ENCODE measurements around the gene DAZAP1.
"Not testable (repeated sequence)": the region's sequence is repeated elsewhere in the genome, so short reads cannot be mapped to it uniquely, and the experiment has no call there.

DAZAP1 gene

DNA sequence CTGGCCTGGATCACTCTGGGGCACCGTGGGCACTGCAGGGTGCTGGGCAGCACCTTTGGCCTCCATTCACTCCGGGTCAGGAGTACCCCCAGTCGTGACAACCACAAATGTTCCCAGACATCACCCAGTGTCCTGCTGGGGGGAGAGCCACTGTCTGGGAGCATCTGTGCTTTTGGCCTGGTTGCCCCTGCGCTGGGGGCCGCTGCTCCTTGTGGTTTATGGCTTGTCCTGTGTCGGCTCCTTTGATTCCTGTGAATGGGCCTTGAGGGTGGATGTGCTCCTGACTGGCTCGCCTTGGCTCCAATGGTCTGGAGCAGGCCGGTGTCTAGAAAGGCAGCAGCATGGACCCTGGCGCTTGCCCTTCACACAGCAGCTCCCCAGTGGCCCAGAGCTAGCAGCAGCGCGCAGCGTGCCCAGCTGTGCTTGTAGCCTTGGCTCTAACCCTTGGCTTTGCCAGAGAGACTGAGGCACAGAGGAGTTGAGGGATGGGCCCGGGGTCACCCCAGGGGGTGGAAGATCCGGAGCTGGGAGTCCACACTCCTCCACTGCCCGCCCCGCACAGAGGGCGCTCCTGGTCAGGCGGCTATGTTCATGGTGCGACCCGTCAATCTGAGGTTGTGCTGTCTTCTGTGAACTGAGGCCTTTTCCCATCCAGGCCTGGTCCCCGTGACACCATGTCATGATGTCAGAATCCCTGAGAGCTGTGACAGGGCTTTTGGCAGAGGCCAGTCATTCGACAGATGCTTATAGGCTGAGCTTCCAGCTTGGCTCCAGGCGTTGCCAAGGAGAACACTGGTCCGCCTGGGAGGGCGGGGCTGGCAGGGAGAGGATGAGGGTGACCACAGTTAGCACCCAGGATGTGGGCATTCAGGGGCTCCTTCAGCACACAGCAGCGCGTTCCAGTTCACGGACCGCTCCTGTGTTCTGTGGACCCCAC lies 4.1 kb downstream of the DAZAP1 start:
- DNase-seq = no peak

DNA sequence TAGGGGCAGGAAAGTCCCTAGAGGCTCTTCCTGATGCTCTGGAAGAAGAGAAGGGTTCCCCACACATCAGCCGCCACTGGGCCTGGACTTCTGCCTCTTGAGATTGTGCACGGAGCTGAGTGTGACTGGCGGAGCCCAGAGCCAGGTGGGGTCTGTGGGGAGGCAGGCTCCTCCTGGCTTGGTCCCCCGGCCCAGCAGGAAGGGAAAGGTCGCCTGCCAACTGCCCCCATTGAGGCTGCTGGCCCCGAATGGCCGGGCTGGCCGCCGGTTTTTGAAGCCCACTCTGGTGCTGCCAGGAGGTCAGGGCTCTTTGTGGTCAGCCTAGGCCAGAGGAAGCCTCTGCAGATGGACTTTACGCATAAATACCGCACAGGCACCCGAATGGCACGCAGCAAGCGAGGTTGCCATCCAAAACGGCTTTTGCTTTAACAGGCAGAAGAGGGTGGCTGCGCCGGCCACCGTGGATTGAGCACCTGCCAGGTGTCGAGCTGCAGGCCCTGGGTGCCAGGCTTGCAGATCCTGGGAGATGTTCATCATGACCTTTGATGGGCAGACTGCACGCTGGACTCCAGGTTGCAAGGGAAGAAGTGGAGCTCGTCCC lies 5.0 kb downstream of the DAZAP1 start:
- no peak for DNase-seq

DNA sequence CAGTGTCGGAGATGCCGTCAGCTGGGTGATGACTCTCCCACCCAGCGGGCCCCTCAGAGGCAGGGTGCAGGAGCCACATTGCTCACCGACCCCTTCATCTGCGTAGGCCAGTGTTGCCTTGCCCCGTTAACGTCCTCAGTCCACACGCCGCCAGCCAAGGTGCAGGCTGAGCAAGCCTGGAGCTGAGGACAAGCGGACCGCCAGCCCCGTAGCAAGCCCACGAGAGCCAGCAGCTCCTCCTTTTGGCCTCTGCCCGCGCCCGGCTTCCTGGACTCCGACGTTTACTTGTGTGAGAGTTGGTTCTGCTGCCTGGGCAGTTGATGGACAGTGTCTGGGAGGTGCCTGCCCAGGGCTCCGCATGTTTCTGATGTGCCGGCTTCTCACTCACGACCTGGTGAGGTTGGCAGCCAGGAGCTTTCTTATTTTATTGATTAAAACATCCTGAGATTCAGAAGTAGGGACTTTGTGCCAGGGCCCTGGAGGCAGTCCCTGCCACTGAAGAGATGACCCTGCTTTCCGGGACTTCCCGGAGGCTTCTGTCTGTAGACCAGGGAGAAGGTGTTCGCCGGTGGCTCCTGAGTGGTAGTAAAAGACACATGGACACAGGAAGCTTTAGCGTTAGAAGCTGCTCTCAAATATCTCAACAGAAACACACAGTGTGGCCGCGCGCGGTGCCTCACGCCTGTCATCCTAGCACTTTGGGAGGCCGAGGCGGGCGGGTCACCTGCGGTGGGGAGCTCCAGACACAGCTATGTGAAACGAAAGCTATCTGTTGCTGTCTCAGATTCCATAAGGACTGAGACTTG lies 5.8 kb downstream of the DAZAP1 start:
- no peak for DNase-seq

DNA sequence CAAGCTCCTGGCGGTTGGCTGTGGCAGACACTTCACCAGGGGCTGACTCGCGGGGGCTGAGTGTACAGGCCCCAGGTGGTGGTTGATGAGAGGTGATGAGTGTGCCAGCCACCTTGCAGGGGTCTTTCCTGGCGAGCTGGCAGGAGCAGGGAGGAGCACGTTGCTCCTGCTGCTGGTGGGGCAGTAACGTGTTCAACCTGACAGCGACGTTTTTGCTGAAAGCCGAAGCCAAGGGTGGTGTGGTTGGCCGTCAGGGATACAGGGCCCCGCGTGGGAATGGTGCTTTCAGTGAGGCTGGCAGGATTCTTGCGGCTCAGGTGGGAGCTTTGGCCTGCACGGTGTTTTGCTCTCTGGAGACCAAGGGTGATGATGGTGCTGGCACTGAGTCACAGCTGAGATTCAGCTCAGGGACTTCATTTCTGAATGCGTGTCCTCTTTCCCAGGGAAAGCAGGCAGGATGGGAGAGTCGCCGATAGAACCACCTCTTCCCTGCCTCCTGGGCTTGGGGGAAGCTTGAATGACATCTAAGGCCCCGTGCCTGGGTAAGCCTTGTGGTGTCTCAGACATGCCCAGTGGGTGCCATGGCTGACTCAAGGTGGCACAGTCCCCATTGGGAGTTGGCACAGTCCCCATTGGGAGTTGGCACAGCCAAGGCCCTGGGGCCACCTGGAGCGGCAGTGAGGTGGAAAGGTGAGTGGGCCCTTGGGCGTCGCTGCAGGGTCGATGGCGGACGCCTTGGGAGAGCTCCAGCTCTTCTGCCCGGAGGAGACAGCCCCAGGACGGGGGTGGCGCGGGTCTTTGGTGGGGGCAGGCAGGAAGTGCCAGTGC lies 8.8 kb downstream of the DAZAP1 start:
- no peak for DNase-seq

- no peak for DNase-seq
Measured at GRCh38 chr19:1417145-1417544, 9.8 kb downstream of the DAZAP1 start.

- DNase-seq = no peak
Measured at GRCh38 chr19:1417681-1418495, 10.5 kb downstream of the DAZAP1 start.

DNA sequence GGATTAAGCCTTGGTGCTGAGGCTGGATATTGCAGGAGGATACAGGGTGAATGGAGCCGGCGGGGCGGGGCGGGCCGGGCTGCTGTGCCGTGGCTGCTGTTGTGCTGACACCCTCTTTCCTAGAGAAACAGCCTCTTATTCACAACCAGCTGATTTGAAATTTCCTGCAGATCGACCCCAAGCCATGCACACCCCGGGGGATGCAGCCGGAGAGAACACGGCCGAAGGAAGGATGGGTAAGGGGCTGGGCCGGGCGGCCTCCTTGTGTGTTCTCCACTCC lies 11.1 kb downstream of the DAZAP1 start:
- no peak for DNase-seq

DNA sequence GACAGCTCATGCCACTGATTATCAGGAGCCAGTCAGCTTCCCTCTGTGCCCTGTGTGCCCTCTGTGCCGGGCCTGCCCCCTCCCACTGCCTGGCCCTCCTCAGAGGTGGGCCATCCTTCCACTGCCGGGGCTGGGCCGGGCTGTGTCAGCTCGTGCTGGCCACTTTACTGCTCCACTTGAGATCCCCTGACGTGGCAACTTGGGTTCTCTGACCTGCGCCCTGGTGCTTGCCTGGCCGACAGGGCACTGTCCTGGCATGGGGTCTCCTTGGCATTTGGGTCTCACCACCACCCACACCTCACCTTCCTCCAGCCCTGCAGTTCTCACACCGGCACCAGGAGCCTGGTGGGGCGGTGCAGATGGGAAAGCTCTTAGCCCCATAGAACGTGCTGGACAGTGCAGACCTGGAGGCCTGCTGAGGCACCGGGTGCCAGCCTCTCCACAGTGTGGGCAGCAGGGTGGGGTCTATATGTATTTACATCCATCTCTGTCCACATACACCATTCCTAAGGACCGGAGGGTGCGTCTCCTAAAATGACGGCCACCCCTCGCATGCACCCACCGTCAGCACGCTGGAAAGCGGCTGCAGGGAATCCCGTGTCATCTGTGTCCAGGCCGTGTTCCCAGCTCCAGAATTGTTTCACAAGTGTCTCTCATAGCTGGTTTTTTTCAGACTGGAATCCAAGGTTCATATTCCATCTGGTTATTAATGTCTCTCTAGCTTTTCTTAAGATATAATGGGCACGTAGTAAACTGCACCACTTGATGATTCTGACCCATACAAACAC lies 11.8 kb downstream of the DAZAP1 start:
- DNase-seq = no peak

DNA sequence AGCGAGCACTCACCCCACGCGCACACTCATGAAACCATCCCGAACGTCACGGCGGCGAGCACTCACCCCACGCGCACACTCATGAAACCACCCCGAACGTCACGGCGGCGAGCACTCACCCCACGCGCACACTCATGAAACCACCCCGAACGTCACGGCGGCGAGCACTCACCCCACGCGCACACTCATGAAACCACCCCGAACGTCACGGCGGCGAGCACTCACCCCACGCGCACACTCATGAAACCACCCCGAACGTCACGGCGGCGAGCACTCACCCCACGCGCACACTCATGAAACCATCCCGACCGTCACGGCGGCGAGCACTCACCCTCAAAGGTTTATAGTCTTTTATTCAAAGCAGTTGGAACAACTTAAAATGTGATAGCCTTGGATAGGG lies 12.7 kb downstream of the DAZAP1 start:
- not testable (repeated sequence) for DNase-seq

- no peak for DNase-seq
Measured at GRCh38 chr19:1420590-1420989, 13.2 kb downstream of the DAZAP1 start.

- DNase-seq = no peak
Measured at GRCh38 chr19:1421218-1421957, 14.0 kb downstream of the DAZAP1 start.

DNA sequence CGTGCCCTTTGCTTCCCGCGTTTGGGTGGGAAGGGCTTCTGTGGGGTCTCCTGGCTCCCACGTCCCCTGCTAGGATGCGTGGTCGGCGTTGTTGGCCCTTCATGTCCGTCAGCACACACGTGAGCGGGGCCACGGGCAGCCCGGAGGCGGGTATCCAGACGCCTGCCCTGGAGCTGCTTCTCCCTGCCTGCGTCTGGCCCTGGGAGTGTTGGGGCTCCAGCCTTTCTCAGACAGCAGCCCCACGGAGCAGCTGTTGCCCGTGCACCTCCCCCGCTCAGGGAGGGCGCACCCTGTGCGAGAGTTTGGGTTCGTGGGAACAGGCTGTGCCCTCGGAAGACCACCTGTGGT lies 14.5 kb downstream of the DAZAP1 start:
- DNase-seq = no peak

GRCh38 chr19:1422360-1422759 lies 15.0 kb downstream of the DAZAP1 start:
- DNase-seq = no peak

- no peak for DNase-seq
Measured at GRCh38 chr19:1422943-1423342, 15.6 kb downstream of the DAZAP1 start.

DNA sequence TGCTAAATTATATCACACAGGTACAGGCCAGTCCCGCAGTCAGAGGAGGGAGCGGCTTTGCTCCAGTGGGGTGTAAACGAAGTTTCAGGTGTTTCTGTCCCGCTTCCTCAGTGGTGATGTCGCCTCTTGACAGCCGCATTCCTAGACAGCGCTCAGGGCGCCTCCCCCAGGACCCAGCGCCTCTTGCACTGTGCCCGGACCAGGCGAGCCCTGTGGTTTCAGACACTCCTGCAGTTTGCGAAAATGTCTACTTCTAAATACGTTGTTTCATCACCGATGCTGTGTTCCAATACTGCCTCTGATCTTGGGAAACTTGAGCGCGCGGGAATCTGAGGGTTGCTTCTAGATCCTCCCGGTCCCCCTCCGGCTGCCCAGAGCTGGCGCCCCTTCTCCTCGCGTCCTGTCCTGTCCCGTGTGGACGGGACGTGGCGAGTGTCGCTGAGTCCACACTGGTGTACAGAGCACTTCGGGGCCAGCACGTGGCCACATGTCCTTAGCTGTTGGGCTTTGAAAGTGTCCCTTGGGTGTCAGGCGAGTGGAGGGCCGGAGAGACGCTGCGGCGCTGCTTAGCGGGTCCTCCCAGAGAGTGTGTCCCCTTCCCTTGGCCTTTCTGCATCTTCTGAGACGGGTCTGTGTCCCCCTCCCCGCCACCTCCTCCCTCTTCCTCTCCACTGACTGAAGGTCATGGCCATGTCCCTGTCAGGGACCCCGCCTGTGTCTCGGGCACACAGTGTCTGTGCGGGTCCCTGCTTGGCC lies 16.2 kb downstream of the DAZAP1 start:
- DNase-seq = no peak

DNA sequence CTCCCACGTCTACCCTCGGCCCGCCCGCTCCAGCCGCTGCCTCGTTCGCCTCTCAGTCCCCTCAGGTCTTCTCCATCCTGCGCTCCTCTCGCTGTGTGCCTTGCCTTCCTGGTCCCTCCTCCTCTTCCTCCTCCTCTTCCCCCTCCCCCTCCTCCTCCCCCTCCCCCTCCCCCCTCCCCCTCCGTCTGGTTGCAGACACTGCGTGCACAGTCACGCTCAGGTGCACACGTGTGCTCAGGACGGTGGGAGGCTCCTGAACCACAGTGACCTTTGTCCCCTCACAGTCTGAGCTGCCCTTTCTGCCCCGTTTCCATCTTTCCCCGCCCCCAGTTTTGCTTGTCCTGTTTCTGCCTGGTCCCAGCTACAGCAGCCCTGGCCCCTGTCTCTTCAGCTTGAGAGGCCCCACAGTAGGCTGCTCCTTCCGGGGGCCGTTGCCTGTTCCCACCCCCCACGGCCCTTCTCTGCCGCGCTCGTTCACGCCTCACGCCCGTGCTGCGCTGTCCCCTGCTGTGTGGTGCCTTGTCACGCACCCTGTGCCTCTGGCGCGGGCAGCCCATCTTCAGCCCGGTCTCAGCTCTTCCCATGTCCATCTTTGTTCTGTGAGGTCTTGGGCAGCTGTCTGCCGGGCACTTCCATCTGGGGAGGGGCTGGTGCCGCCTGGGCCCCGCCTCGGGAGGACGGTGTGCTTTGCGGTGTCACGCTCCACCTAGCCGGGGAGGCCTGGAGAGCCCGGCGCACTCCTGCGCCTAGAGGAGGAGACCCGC lies 17.0 kb downstream of the DAZAP1 start:
- no peak for DNase-seq

- no peak for DNase-seq
Measured at GRCh38 chr19:1425102-1425837, 17.9 kb downstream of the DAZAP1 start.

GRCh38 chr19:1425902-1426301 lies 18.5 kb downstream of the DAZAP1 start:
- DNase-seq = no peak
